ENCODE measurements around the gene NEUROD2. TPM values are rescaled to one million over a fixed set of nuclear protein-coding genes. Genes with fewer than 3 reads are reported as not detected.

Gene NEUROD2
- total RNA-seq, 1 donor from 2014 or later: not detected

GRCh38 chr17:39635614-39636176 lies 28.0 kb upstream of the NEUROD2 start:
- DNase-seq (ENCODE audit: extremely low read depth, low read depth, low spot score): no peak

DNA sequence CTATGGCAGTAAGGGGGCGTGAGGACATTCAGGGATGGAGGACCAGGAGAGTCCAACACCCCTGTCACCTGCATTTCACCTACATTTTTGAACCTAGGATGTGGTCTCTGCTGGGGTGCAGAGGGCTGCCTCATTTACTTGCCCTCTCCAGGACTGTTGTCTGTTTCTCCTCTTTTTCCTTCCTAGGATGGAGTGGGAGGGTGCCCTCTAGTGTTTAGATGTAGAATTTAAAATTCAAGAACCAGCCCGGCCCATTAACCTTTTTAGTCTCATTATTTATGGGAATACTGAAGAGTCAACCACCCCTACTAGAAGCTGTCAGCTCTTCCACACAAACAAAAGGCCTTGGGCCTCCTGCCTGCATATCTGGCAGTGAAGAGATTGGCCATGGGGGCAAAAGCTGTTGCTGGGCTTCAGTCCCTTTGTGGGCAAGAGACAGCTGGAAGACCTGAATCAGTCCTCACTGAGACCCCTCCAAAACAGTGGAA lies 26.7 kb upstream of the NEUROD2 start:
- DNase-seq (ENCODE audit: extremely low read depth, low read depth, low spot score): no peak

GRCh38 chr17:39633570-39634183 lies 26.0 kb upstream of the NEUROD2 start:
- DNase-seq (ENCODE audit: extremely low read depth, low read depth, low spot score): no peak

DNA sequence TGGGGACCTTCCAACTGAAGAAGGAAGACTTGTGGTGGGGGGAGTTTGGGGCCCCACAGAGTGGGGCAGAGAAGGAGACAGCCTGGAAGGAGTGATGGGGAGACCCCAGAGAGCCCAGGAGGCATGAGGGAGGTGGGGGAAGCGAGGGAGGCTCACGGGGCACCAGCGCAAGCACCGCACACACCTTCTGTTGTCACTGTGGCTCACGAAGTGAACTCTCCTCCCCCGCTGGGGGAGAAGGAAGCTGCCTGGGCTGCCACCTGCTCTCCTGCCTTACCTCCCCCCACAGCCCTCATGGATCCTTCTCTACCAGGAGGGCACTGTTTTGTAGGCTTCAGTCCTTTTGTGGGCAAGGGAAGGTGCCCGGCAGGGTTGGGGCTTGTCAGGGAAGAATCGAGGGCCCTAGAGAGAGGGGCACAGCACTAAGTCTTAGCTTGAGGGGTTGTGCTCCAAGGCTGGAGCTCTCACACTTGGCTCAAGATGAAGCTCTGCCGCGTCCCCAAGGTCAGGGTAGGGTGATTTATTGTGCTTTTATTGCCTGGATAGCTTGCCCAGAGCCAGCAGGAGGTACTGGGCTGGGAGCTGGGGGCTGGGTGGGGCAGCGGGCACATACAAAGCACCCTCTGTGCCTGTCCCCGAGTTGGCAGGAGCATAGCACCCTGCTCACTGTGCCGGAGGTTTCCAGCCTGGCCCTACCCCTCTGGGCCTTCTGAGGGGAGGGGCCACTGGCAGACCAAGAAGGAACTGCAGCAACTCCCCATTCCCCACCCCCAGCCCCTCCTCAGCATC lies 24.6 kb upstream of the NEUROD2 start:
- DNase-seq (ENCODE audit: extremely low read depth, low read depth, low spot score): no peak

GRCh38 chr17:39631403-39631802 lies 23.7 kb upstream of the NEUROD2 start:
- no peak for DNase-seq (ENCODE audit: extremely low read depth, low read depth, low spot score)

GRCh38 chr17:39629898-39630297 lies 22.2 kb upstream of the NEUROD2 start:
- DNase-seq (ENCODE audit: extremely low read depth, low read depth, low spot score): no peak

- no peak for DNase-seq (ENCODE audit: extremely low read depth, low read depth, low spot score)
Observed at GRCh38 chr17:39629494-39629880, 21.8 kb upstream of the NEUROD2 start.

DNA sequence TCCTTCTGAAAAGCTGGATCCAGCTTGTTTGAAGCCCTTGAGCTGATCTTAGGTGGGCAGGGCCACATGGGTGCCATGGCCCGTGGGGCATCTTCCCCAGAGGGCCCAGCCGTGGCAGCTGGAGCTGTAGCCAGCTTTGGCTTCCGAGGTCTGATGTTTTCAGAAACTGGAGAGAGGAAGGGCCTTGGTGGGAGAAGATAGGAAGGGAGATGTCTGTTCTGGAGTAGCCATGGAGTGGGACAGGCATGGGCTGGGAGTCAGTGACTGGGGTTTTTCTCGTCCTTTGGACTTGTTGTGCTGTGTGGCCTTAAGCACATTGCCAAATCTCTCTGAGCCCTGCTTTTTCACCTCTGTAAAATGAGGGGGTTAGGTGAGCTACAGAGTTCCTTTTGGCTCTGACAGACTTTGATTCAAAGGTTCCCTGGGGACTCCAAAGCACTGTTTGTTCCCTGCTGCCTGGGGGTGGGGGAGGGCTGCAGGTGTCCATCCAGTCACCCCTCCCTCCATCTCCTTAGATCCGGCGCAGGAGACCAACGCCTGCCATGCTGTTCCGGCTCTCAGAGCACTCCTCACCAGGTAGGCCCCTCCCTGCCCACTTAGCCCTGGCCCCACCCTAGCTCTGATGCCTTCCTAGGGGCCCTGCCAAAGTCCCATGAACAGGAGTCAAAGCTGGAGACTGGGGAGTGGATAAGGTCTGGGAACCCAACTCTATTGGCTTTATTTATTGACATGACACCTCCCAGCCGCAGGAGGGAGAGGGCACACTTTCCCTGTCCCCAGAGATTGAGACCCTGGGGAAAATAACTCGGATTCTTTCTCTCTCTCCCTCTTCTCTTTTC lies 21.2 kb upstream of the NEUROD2 start:
- DNase-seq (ENCODE audit: extremely low read depth, low read depth, low spot score): no peak

GRCh38 chr17:39627712-39628516 lies 20.2 kb upstream of the NEUROD2 start:
- no peak for DNase-seq (ENCODE audit: extremely low read depth, low read depth, low spot score)

DNA sequence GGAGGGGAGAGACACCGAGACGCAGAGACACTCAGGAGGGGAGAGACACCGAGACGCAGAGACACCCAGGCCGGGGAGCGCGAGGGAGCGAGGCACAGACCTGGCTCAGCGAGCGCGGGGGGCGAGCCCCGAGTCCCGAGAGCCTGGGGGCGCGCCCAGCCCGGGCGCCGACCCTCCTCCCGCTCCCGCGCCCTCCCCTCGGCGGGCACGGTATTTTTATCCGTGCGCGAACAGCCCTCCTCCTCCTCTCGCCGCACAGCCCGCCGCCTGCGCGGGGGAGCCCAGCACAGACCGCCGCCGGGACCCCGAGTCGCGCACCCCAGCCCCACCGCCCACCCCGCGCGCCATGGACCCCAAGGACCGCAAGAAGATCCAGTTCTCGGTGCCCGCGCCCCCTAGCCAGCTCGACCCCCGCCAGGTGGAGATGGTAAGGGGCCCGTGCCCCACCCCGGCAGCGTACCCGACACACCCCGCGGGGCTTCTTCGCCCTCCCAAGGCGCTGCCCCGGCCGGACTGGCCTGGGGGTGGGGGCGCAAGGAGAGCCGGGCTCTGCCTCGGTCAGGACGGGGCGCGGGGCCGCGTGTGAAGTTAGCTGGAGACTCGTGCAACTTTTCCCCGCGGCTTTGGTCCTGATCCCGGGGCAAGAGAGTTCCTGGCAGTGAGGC lies 19.5 kb upstream of the NEUROD2 start:
- DNase-seq (ENCODE audit: extremely low read depth, low read depth, low spot score): no peak

GRCh38 chr17:39626171-39627046 lies 18.7 kb upstream of the NEUROD2 start, which contains the start of gene PPP1R1B:
TSS of gene PPP1R1B (plus strand) at chr17:39626952. CDS start at chr17:39627393, 441 bp downstream.
- DNase-seq (ENCODE audit: extremely low read depth, low read depth, low spot score): no peak

DNA sequence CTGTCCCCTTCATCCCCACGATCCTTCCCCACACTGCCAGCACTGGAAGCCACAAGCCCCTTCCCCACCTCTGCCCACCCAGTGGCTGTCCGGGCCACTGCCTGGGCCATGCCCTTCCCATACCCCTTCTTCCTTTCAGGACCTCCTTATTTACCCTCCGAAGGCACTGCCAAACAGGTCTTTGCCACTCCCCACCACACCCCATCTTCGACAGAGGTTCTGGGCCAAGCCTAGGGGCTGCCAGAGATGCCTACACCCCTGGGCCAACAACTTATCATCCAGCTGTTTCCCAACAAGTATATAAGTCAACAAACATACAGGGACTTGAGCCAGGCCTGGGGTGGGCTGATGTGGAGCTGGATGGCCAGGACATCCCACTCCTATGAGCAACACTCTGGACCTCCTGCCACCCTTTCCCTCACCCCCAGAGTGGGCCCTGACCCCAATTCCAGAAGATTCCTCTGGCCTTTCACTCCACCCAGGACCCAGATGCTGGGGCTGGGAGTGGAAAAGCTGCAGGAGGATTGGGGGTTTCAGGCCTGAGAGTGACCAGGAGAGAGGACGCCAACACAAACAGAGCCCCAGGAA lies 17.6 kb upstream of the NEUROD2 start:
- no peak for DNase-seq (ENCODE audit: extremely low read depth, low read depth, low spot score)

GRCh38 chr17:39624313-39624712 lies 16.6 kb upstream of the NEUROD2 start:
- DNase-seq (ENCODE audit: extremely low read depth, low read depth, low spot score): no peak

DNA sequence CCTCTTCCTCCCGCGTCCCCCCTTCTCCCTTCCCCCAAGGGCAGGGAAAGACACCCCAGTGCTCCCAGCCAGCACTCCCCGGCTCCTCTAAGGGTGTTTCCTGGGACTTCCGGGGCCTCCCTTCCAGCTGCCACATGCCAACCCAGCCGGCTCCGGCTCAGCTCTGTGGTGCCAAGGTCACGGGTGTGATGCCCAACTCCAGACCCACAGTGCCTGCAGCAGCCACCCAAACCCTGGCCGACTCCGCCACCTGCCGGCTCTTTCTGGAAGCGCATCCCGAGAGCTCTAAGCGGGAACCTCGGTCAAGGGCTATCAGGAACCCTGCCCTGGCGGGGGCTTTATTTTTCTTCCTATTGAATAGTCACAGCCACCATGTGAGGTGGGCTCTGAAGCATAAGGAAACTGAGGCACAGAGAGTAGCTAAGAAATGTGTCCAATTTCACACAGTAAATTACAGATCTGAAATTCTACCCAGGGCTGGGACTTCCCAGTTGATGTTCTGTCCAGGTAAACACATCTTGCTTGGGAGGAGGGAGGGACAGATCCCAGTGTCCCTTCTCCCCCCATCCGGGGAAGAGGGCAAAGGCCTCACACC lies 15.7 kb upstream of the NEUROD2 start:
- DNase-seq (ENCODE audit: extremely low read depth, low read depth, low spot score): no peak

- DNase-seq (ENCODE audit: extremely low read depth, low read depth, low spot score): no peak
Observed at GRCh38 chr17:39622380-39623006, 14.8 kb upstream of the NEUROD2 start.

- peak; percentile 39 for DNase-seq (ENCODE audit: extremely low read depth, low read depth, low spot score)
Observed at GRCh38 chr17:39621523-39622379, 14.0 kb upstream of the NEUROD2 start.

DNA sequence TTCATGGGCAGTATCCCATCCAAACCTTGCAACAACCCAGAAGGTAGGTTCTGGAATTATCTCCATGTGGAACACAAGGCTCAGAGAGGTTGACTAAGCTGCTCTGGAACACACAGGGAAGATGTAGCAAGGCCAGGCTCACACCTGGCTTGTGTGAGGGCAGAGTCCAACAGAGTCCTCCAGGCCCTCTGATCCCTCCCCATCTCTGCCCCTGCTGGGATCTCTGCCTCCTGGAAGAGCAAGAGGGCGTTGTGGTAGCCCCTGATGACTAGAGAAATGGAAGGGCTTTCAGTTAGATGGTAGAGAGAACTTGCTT lies 12.0 kb upstream of the NEUROD2 start:
- DNase-seq (ENCODE audit: extremely low read depth, low read depth, low spot score): no peak

All from glomerular endothelial cell (primary cell).